ENCODE results near the gene ENHO.
"Not testable (repeated sequence)": the region's sequence is repeated elsewhere in the genome, so short reads cannot be mapped to it uniquely, and the experiment has no call there.

The ENHO gene

GRCh38 chr9:34555002-34555348 lies 32.2 kb upstream of the ENHO start:
- no peak for DNase-seq

- DNase-seq = no peak
Measured at GRCh38 chr9:34554211-34555001, 31.6 kb upstream of the ENHO start.

- DNase-seq = no peak
Measured at GRCh38 chr9:34553511-34554021, 30.8 kb upstream of the ENHO start.

DNA sequence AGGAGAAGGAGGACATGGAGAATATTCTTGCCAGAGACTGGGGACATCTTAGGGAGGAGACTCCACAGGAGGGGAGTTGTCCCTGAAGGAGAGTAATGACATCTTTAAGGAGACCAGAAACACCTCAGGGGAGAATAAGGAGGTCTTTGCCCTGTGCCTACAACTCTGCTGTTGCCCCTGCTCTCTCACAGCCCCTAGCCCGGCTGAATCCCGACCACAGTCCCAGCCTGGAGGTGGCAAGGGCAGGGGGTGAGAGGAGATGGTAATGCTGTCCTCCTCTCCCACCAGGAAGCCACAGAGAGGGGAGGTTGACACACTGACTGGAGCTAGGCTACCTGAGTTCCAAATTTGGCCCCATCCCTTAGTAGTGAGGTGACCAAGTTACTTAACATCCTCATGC lies 30.2 kb upstream of the ENHO start:
- no peak for DNase-seq

DNA sequence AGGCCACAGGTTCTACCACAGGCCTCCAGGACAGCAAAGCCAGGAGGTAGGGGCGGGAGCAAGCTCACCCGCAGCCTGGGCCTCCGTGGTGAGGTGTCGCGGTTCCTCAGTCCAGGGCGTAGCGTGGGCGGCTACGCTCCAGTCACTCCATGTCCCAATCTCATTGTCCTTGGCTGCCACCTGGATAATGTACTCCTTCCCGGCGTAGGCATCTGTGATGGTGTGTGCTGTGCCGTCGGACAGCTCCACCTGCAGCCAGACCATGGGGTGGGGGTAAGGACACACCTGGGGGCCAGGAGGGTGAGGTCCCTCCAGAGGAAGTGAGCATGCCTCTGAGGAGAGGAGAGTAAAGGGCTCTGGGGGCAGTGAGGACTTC lies 29.8 kb upstream of the ENHO start:
- DNase-seq = no peak

- no peak for DNase-seq
Measured at GRCh38 chr9:34551751-34552605, 29.2 kb upstream of the ENHO start.

GRCh38 chr9:34550681-34551270 lies 28.0 kb upstream of the ENHO start:
- no peak for DNase-seq

DNA sequence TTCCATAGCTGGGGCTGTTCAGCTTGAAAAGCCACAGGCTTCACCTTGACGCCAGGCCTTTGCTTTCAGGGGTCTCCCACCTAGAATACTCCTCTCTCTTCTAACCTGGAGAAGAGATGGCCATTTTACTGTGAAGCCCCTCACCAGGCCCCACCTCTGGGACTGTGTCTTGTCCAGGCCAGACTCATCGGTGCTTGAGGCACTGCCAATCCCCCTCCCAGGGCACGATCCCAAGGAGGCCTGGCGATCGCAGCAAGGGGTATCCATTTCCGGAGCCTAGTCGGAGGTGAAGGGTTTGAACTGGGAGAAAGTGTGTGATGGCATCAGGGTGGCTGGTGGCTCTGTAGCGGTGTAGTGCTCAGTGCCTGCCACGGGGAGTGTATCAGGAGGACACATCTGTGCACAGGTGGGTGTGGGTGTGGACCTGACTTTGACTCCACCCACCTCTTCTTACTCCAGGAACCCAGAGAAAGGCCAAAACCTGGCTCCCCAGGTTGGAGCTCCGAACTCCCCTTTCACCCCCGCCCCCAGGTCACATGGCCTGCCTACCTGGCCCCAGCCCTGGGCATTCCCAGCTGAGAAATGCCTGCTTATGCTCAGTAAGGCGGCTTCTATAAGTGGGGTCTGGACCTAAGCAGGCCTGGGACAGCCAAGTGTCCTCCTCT lies 27.4 kb upstream of the ENHO start:
- DNase-seq = no peak

DNA sequence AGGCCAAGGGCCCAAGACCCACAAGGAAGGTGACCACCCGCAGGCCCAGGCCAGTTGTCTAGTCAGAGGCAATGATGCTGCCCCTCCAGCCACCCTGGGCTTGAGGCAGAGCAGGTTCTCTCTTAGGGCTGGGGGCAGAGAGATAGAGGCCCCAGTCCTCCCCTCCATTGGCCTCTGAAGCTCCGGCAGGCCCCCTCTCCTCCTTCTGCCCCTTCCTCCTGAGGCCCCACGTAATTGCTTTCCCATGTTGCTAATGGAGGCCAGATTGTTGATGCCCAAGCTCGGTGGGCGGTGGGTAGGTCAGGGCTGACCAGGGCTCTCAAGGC lies 26.6 kb upstream of the ENHO start:
- DNase-seq = no peak

DNA sequence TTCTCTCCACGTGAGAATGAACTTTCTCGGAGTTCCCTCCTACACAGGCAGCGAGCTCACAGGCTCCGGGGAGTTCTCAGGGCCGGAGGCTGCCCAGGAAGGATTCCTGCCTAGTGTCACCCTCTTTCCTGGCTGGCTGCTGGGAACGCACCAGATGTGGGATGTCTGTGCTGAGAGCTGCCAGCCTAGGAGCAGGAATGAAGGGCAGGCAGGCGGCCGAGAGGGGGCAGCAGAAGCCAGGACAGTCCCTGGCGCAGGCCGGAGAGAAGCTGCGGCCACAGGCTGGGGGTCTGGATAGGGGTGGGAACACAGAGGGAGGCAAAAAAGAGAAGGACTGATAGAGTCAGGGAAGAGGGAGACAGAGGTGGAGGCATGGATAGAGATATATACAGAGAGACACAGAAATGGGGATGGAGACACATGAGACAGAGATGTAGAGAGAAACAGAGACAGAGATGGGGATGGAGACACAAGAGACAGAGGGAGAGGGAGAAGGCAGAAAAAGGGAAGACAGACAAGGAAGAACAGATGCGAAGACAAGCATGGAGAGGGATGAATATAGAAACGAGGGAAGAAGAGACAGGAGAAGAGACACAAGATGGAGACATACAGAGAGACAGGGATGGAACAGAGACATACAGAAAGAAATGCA lies 25.3 kb upstream of the ENHO start:
- no peak for DNase-seq

DNA sequence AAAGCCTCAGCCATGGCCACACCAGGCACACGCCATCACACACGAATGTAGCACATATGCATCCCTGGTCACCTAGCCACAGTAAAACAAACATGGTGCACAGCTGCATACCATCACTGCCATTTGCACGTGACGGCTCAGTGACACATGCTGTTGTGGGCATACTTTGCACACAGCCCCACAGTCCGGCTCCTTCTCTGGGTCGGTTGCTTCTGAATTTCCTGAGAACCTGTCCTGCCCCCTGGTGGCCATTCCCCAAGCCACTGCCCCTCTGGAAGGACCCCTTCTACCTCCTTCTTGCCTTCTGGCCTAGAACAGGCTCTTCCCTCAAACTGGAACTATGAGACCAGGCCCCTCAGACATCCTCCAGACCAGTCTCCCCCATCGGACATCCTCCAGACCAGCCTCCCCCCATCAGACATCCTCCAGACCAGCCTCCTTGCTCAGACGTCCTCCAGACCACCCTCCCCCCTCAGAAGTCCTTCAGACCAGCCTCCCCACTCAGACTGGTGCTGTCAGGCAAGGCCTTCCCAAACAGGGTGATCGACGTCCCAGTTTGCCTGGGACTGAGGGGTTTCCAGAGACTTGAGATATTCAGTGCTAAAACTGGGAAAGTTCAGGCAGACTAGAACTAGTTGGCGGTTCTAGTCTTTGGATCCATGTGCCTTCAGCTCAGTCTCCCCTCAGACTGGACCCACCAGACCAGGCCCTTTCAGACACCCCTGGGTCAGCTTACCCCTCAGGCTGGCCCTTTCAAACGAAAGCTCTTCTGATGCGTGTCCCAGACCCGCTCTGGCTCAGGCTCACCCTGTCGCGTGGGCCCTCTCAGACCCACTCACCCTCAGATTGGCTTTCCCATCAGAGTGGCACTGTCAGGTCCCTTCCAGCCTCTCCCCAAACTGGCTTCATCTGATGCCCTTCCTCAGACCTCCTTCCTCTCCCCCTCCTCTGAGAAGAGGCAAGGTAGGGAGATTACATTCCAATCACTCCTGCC lies 24.3 kb upstream of the ENHO start:
- DNase-seq = peak; percentile 45

- DNase-seq = no peak
Measured at GRCh38 chr9:34546102-34546833, 23.5 kb upstream of the ENHO start.

- no peak for DNase-seq
Measured at GRCh38 chr9:34545497-34545896, 22.7 kb upstream of the ENHO start.

GRCh38 chr9:34544035-34544434 lies 21.2 kb upstream of the ENHO start:
- DNase-seq = no peak

DNA sequence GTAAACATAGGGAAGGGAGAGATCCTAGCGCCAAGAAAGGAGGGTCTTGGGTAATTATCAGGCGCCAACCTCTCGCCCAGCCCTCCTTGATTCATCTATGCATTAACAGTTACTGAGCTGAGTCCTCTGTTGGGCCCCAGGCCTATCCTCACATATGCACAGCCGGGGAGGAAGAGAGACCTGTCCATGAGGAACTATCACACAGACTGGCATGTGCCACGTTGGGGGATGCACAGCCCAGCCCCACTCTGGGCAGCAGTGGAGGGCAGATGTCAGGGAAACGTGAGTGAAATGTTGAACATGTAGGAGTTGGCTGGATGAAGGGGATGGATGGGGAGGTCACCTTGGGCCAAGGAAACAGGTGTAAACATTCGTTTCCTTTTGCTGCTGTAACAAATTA lies 18.8 kb upstream of the ENHO start:
- DNase-seq = no peak

GRCh38 chr9:34540827-34541226 lies 18.0 kb upstream of the ENHO start:
- no peak for DNase-seq

DNA sequence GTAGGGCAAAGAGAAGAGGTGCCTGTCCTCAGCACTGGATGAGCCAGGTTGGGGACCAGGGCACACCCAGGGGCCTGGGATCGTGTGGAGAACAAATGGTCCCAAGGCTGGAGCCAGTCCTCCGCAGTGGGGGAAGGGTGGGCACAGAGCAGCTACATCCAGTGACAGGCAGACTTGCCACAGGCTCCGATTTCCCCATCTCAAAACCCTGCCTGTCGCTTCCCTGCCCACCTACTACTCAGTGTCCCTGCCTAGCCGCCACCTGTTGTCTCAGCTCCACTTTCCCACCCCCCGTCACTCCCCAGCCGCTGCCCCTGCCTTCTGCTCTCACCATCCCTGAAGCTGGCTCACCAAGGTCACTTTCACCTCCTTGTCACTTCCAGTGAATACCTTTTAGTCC lies 13.9 kb upstream of the ENHO start:
- no peak for DNase-seq

DNA sequence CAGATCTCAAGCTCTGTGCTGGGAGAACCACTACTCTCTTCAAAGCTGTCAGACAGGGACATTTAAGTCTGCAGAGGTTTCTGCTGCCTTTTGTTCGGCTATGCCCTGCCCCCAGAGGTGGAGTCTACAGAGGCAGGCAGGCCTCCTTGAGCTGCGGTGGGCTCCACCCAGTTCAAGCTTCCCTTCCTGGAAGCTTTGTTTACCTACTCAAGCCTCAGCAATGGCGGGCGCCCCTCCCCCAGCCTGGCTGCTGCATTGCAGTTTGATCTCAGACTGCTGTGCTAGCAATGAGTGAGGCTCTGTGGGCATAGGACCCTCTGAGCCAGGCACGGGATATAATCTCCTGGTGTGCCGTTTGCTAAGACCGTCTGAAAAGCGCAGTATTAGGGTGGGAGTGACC lies 9.3 kb upstream of the ENHO start:
- not testable (repeated sequence) for DNase-seq

DNA sequence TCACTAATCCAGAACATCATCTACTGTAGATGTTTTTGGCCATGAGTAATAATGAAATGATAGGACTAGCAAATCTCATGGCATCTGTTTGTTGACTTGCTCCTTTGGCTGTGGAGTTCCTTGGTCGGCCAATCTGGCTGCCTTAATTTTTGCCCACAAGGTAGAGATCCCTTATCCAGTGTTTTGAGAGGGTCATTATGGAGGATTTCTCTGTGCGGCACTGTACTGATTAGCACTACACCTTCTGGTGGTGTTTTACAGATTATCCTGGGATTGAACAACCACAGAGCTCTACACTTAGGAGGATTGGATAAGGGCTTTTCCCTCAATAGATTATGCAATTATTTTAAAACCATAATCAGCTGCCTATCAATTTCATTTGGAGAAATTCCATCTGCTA lies 3.2 kb upstream of the ENHO start:
- DNase-seq = no peak

DNA sequence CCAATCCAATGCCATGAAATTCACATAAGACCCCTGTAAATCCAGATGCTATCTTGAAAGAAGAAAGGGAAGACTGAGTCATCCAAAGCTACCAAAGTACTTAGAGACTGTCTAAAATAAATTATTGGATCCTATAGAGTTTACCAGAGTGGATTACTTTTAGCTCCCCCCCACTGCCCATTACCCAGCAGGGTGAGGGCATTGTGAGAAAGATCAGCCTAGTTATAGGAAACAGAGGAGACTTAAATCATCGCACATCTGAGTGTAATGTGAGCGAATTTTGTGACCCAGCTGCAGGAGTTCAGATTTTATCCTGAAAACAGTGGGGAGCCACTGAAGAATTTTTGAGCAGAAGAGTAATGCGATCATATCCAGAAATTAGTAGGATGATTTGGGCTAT lies 1.6 kb upstream of the ENHO start:
- no peak for DNase-seq
